Chondrocyte (in vitro differentiated cells): ENCODE results near the gene NOC4L. TPM values are rescaled to one million over a fixed set of nuclear protein-coding genes. Genes with fewer than 3 reads are reported as not detected.

ENCODE experiments used
- DNase-seq: peaks from one replicate; pipeline ENCODE4 v3.0.0; 2021; ENCODE audit warnings: mixed read lengths, low spot score
- H3K27ac Mint-ChIP-seq: one replicate; pipeline ENCODE4 v1.8.0; 2021; ENCODE audit warnings: mild to moderate bottlenecking, moderate library complexity, mixed read lengths; ENCODE audit not compliant: unreplicated experiment
- H3K27me3 Mint-ChIP-seq: 2 replicates; pipeline ENCODE4 v1.8.0; 2021; ENCODE audit warnings: low read depth, mixed read lengths
- H3K36me3 Mint-ChIP-seq: 2 replicates; pipeline ENCODE4 v1.8.0; 2021; ENCODE audit warnings: low read depth, mixed read lengths
- H3K4me1 Mint-ChIP-seq: 2 replicates; pipeline ENCODE4 v1.8.0; 2021; ENCODE audit warnings: low read depth, mild to moderate bottlenecking, mixed read lengths
- H3K4me3 Mint-ChIP-seq: one replicate; pipeline ENCODE4 v1.8.0; 2021; ENCODE audit warnings: mild to moderate bottlenecking, moderate library complexity, mixed read lengths; ENCODE audit not compliant: unreplicated experiment
- H3K9me3 Mint-ChIP-seq: 2 replicates; pipeline ENCODE4 v1.8.0; 2021; ENCODE audit warnings: low read depth, mixed read lengths
- CTCF ChIP-seq: fragments of 200-600 bp; sonication (generic); IDR thresholded peaks from 2 replicates; pipeline ENCODE4 v1.5.0; 2021; ENCODE audit warnings: antibody characterized with exemption, mild to moderate bottlenecking, moderate library complexity
- total RNA-seq: library from RNA; stranded (reverse); gene quantifications from 3 replicates; pipeline ENCODE4 v1.2.1, GENCODE V29; 2021

Gene NOC4L
- total RNA-seq, 1 donor from 2014 or later, result 16.0 TPM

GRCh38 chr12:132129007-132129406, 15.2 kb upstream of the NOC4L start:
- H3K9me3 Mint-ChIP-seq, result peaks cover 13% of the 10 kb centered on the region
- H3K36me3 Mint-ChIP-seq, result peaks cover 54% of the 10 kb centered on the region
- no peak for TF ChIP-seq CTCF
- no peak for DNase-seq
- H3K4me3 Mint-ChIP-seq, result no peak overlapping the region
- no peaks in the 10 kb centered on the region for H3K27me3 Mint-ChIP-seq
- no peak overlapping the region for H3K27ac Mint-ChIP-seq
- no peaks in the 10 kb centered on the region for H3K4me1 Mint-ChIP-seq

- Mint-ChIP-seq H3K27ac (no peak overlapping the region), H3K27me3 (no peaks in the 10 kb centered on the region), H3K9me3 (peaks cover 13% of the 10 kb centered on the region), H3K4me3 (no peak overlapping the region), H3K36me3 (peaks cover 42% of the 10 kb centered on the region), H3K4me1 (no peaks in the 10 kb centered on the region)
- peak; percentile 87 for DNase-seq
- TF ChIP-seq CTCF, result no peak
Observed at GRCh38 chr12:132130690-132131089, 13.6 kb upstream of the NOC4L start.

- Mint-ChIP-seq H3K9me3 (peaks cover 13% of the 10 kb centered on the region), H3K4me3 (no peak overlapping the region), H3K36me3 (peaks cover 37% of the 10 kb centered on the region), H3K27ac (no peak overlapping the region), H3K4me1 (no peaks in the 10 kb centered on the region), H3K27me3 (no peaks in the 10 kb centered on the region)
- no peak for TF ChIP-seq CTCF
- no peak for DNase-seq
Observed at GRCh38 chr12:132131229-132131628, 13.0 kb upstream of the NOC4L start.

GRCh38 chr12:132131952-132132351, 12.3 kb upstream of the NOC4L start:
- Mint-ChIP-seq H3K36me3 (peaks cover 30% of the 10 kb centered on the region), H3K27me3 (no peaks in the 10 kb centered on the region), H3K27ac (no peak overlapping the region), H3K9me3 (peaks cover 13% of the 10 kb centered on the region), H3K4me3 (no peak overlapping the region), H3K4me1 (no peaks in the 10 kb centered on the region)
- no peak for DNase-seq
- no peak for TF ChIP-seq CTCF

GRCh38 chr12:132132609-132133430, 11.4 kb upstream of the NOC4L start:
- no peak overlapping the region for H3K27ac Mint-ChIP-seq
- peaks cover 23% of the 10 kb centered on the region for H3K36me3 Mint-ChIP-seq
- TF ChIP-seq CTCF, result no peak
- H3K9me3 Mint-ChIP-seq, result peaks cover 9% of the 10 kb centered on the region
- H3K27me3 Mint-ChIP-seq, result no peaks in the 10 kb centered on the region
- H3K4me3 Mint-ChIP-seq, result no peak overlapping the region
- no peak for DNase-seq
- H3K4me1 Mint-ChIP-seq, result no peaks in the 10 kb centered on the region
